Loucy (cell line): ENCODE data around the gene CD24.
"Not testable (repeated sequence)": the region's sequence is repeated elsewhere in the genome, so short reads cannot be mapped to it uniquely, and the experiment has no call there.

Experiments
- H2AFZ ChIP-seq: fragments of 200-600 bp; sonication (generic); 2 replicates; pipeline ENCODE4 v1.6.0; 2016; ENCODE audit warnings: antibody characterized with exemption, mild to moderate bottlenecking, low read length, moderate library complexity
- H3F3A ChIP-seq: fragments of 200-600 bp; 2 replicates; pipeline ENCODE4 v1.6.0; 2016; ENCODE audit warnings: antibody characterized with exemption, low read depth, mild to moderate bottlenecking
- H3K27me3 ChIP-seq: fragments of 200-600 bp; sonication (generic); 2 replicates; pipeline ENCODE4 v1.6.1; 2014; ENCODE audit warnings: low read length, mild to moderate bottlenecking; ENCODE audit not compliant: insufficient read depth, poor library complexity, severe bottlenecking
- H3K36me3 ChIP-seq: fragments of 200-600 bp; sonication (generic); 2 replicates; pipeline ENCODE4 v1.6.1; 2016; ENCODE audit warnings: low read length; ENCODE audit not compliant: insufficient read depth
- H3K4me1 ChIP-seq: fragments of 200-600 bp; sonication (generic); 2 replicates; pipeline ENCODE4 v1.5.1; 2014; ENCODE audit warnings: low read length, mild to moderate bottlenecking; ENCODE audit not compliant: insufficient read depth, poor library complexity, severe bottlenecking
- H3K4me2 ChIP-seq: fragments of 200-600 bp; sonication (generic); 2 replicates; pipeline ENCODE4 v1.6.0; 2014; ENCODE audit warnings: antibody characterized with exemption, low read length, low read depth, mild to moderate bottlenecking; ENCODE audit not compliant: poor library complexity, severe bottlenecking
- H3K4me3 ChIP-seq: fragments of 200-600 bp; sonication (generic); 2 replicates; pipeline ENCODE4 v1.5.1; 2014; ENCODE audit warnings: low read length, mild to moderate bottlenecking, mixed read lengths; ENCODE audit not compliant: poor library complexity, severe bottlenecking
- H3K79me2 ChIP-seq: fragments of 200-600 bp; sonication (generic); 2 replicates; pipeline ENCODE4 v1.6.1; 2014; ENCODE audit warnings: low read length; ENCODE audit not compliant: insufficient read depth
- H3K9ac ChIP-seq: fragments of 200-600 bp; sonication (generic); 2 replicates; pipeline ENCODE4 v1.6.0; 2014; ENCODE audit warnings: mild to moderate bottlenecking, low read depth, low read length, moderate library complexity; ENCODE audit not compliant: poor library complexity, severe bottlenecking
- H3K9me2 ChIP-seq: fragments of 200-600 bp; sonication (generic); replicated peaks from 2 replicates; pipeline ENCODE4 v1.6.1; 2016; ENCODE audit warnings: low read depth, low read length, mixed read lengths
- H3K9me3 ChIP-seq: fragments of 200-600 bp; sonication (generic); 2 replicates; pipeline ENCODE4 v1.6.1; 2014; ENCODE audit warnings: mild to moderate bottlenecking, antibody characterized with exemption, low read length, low read depth; ENCODE audit not compliant: insufficient read depth
- H4K20me1 ChIP-seq: fragments of 200-600 bp; sonication (generic); 2 replicates; pipeline ENCODE4 v1.6.0; 2014; ENCODE audit warnings: antibody characterized with exemption, low read length, mild to moderate bottlenecking; ENCODE audit not compliant: insufficient read depth, poor library complexity, severe bottlenecking
- CTCF ChIP-seq: fragments of 200-600 bp; sonication (generic); conservative IDR thresholded peaks from 2 replicates; pipeline ENCODE4 v1.5.1; 2014; ENCODE audit warnings: mild to moderate bottlenecking, antibody characterized with exemption, low read length
- EZH2phosphoT487 ChIP-seq: fragments of 200-600 bp; IDR thresholded peaks from 2 replicates; pipeline ENCODE4 v1.6.1; 2018; ENCODE audit warnings: antibody characterized with exemption, mild to moderate bottlenecking, moderate library complexity, borderline replicate concordance

The CD24 gene

GRCh38 chr6:106973018-106973835 is 1.3 kb downstream of the CD24 start:
- no peaks in the 10 kb centered on the region for H4K20me1 ChIP-seq
- no peaks in the 10 kb centered on the region for H3K27me3 ChIP-seq
- H3K36me3 ChIP-seq: no peaks in the 10 kb centered on the region
- H3K4me1 ChIP-seq: no peaks in the 10 kb centered on the region
- H3K9ac ChIP-seq: no peak overlapping the region
- no peaks in the 10 kb centered on the region for H3F3A ChIP-seq
- no peaks in the 10 kb centered on the region for H3K9me3 ChIP-seq
- H3K79me2 ChIP-seq: no peaks in the 10 kb centered on the region
- no peak overlapping the region for H3K4me2 ChIP-seq
- H2AFZ ChIP-seq: no peak overlapping the region
- H3K4me3 ChIP-seq: no peak overlapping the region
- TF ChIP-seq EZH2phosphoT487 (no peak), CTCF (no peak)
- no peaks in the 10 kb centered on the region for H3K9me2 ChIP-seq

GRCh38 chr6:106972500-106972899 is 2.0 kb downstream of the CD24 start:
- H3K9me3 ChIP-seq: no peaks in the 10 kb centered on the region
- no peak for TF ChIP-seq CTCF
- TF ChIP-seq EZH2phosphoT487: no peak
- H3F3A ChIP-seq: no peaks in the 10 kb centered on the region
- no peaks in the 10 kb centered on the region for H3K9me2 ChIP-seq
- no peak overlapping the region for H3K4me3 ChIP-seq
- H3K9ac ChIP-seq: no peak overlapping the region
- H3K4me2 ChIP-seq: no peak overlapping the region
- H3K36me3 ChIP-seq: no peaks in the 10 kb centered on the region
- H3K79me2 ChIP-seq: no peaks in the 10 kb centered on the region
- no peaks in the 10 kb centered on the region for H4K20me1 ChIP-seq
- no peaks in the 10 kb centered on the region for H3K27me3 ChIP-seq
- H3K4me1 ChIP-seq: no peaks in the 10 kb centered on the region
- no peak overlapping the region for H2AFZ ChIP-seq

GRCh38 chr6:106970769-106971168 is 3.8 kb downstream of the CD24 start:
- not testable (repeated sequence) for H2AFZ ChIP-seq, H3K4me1 ChIP-seq, H3K4me3 ChIP-seq, H3K4me2 ChIP-seq, H4K20me1 ChIP-seq, H3K9ac ChIP-seq, H3F3A ChIP-seq, H3K9me3 ChIP-seq, H3K36me3 ChIP-seq, H3K9me2 ChIP-seq, H3K27me3 ChIP-seq, H3K79me2 ChIP-seq
